HCT116 (cell line): ENCODE data around the gene SRGAP3. TPM values are rescaled to one million over a fixed set of nuclear protein-coding genes. Genes with fewer than 3 reads are reported as not detected.

Experiments used
- ATAC-seq: fragments of 200-7000 bp; cut with Tn5 transposase; 2 replicates; pipeline ENCODE4 v1.9.1; 2020; ENCODE audit warnings: mild to moderate bottlenecking, moderate library complexity
- BruUV-seq: library from RNA; stranded (reverse); fragments of 400-500 nt; replicated peaks from 2 replicates; lab custom pipeline; 2021; lab: Mats Ljungman, UMichigan
- CTCF ChIA-PET: fragments of 300-600 bp; sonication (Branson Sonifier 250); formaldehyde crosslinking; loops from one replicate; lab custom pipeline; 2021; ENCODE audit warnings: antibody characterized with exemption; lab: Charles Lee
- POLR2A ChIA-PET: fragments of 300-600, 350-600 bp; sonication (Branson Sonifier 250); formaldehyde crosslinking; loops from one replicate; lab custom pipeline; 2021; ENCODE audit warnings: antibody characterized with exemption; lab: Charles Lee
- RAD21 ChIA-PET, 2 experiments: fragments of 300-600 bp; sonication (Branson Sonifier 250); formaldehyde crosslinking; loops; one replicate each; lab custom pipeline; 2023; ENCODE audit warnings: low total read pairs in 2 of 2; ENCODE audit not compliant: uncharacterized antibody in 2 of 2, unreplicated experiment in 2 of 2, low non-redundant PET in 1 of 2; lab: Charles Lee
- DNase-seq: peaks from one replicate; pipeline ENCODE4 v3.0.0-alpha.2; 2010; ENCODE audit warnings: low read depth, low spot score
- H2AFZ ChIP-seq: fragments of 200-600 bp; shearing (Covaris generic), sonication (generic); 2 replicates; pipeline ENCODE4 v1.6.1; 2017; ENCODE audit warnings: low read depth, mixed run types, mixed read lengths, antibody characterized with exemption, low read length; ENCODE audit not compliant: poor library complexity, severe bottlenecking
- H3K27ac ChIP-seq: 2 replicates; pipeline ENCODE4 v1.5.1; 2012; ENCODE audit warnings: low read depth, low read length
- H3K27me3 ChIP-seq: fragments of 200-600 bp; sonication (generic); 2 replicates; pipeline ENCODE4 v1.6.1; 2016; ENCODE audit warnings: mixed run types, low read length, mixed read lengths; ENCODE audit not compliant: insufficient read depth
- H3K36me3 ChIP-seq, 2 experiments: fragments of 200-500 bp in 1 of 2; fragments of 200-600 bp in 1 of 2; sonication (Bioruptor generic) in 1 of 2; sonication (generic) in 1 of 2; 2 replicates each; pipeline versions ENCODE4 v1.5.1 to v1.6.1; 2014 to 2016; ENCODE audit warnings: low read length in 2 of 2, inconsistent platforms in 1 of 2, mixed read lengths in 1 of 2, mixed run types in 1 of 2; ENCODE audit not compliant: insufficient read depth in 2 of 2, control insufficient read depth in 1 of 2
- H3K4me1 ChIP-seq, 2 experiments: fragments of 200-600 bp in 1 of 2; sonication (generic) in 1 of 2; 2 replicates each; pipeline versions ENCODE4 v1.5.1 to v1.6.1; 2012 to 2017; ENCODE audit warnings: low read length in 2 of 2, inconsistent platforms in 1 of 2, mild to moderate bottlenecking in 1 of 2, mixed read lengths in 1 of 2, mixed run types in 1 of 2, moderate library complexity in 1 of 2; ENCODE audit not compliant: insufficient read depth in 2 of 2, control insufficient read depth in 1 of 2
- H3K4me2 ChIP-seq: fragments of 200-600 bp; sonication (generic); 2 replicates; pipeline ENCODE4 v1.6.1; 2017; ENCODE audit warnings: mixed run types, low read length, mixed read lengths
- H3K4me3 ChIP-seq, 2 experiments: fragments of 200-600 bp in 1 of 2; sonication (generic) in 1 of 2; replicated peaks in 1 of 2; 2 replicates each; pipeline ENCODE4 v1.5.1; 2011 to 2016; ENCODE audit warnings: low read length in 2 of 2, control low read depth in 1 of 2, low read depth in 1 of 2, mild to moderate bottlenecking in 1 of 2, mixed read lengths in 1 of 2, mixed run types in 1 of 2
- H3K79me2 ChIP-seq: fragments of 200-600 bp; sonication (generic); 2 replicates; pipeline ENCODE4 v1.6.1; 2017; ENCODE audit warnings: mild to moderate bottlenecking, mixed run types, low read length, moderate library complexity, mixed read lengths; ENCODE audit not compliant: insufficient read depth
- H3K9ac ChIP-seq: fragments of 200-600 bp; sonication (generic); 2 replicates; pipeline ENCODE4 v1.6.1; 2016; ENCODE audit warnings: low read length, mixed read lengths
- H3K9me2 ChIP-seq: fragments of 200-600 bp; sonication (generic), shearing (Covaris generic); 2 replicates; pipeline ENCODE4 v1.6.1; 2017; ENCODE audit warnings: mixed run types, mild to moderate bottlenecking, moderate library complexity; ENCODE audit not compliant: insufficient read depth
- H3K9me3 ChIP-seq, 2 experiments: fragments of 200-500 bp in 1 of 2; fragments of 200-600 bp in 1 of 2; sonication (Bioruptor generic) in 1 of 2; sonication (generic) in 1 of 2; 2 replicates each; pipeline ENCODE4 v1.6.1; 2014 to 2017; ENCODE audit warnings: low read length in 2 of 2, mixed read lengths in 2 of 2, inconsistent platforms in 1 of 2, low read depth in 1 of 2, mild to moderate bottlenecking in 1 of 2, mixed run types in 1 of 2, moderate library complexity in 1 of 2; ENCODE audit not compliant: control insufficient read depth in 1 of 2, insufficient read depth in 1 of 2
- H4K20me1 ChIP-seq: fragments of 200-600 bp; sonication (generic), shearing (Covaris generic); 2 replicates; pipeline ENCODE4 v1.6.1; 2017; ENCODE audit warnings: mixed run types, mild to moderate bottlenecking, moderate library complexity; ENCODE audit not compliant: insufficient read depth
- ATF3 ChIP-seq: IDR thresholded peaks from 2 replicates; pipeline ENCODE4 v1.6.1; 2012
- CBX3 ChIP-seq: IDR thresholded peaks from 2 replicates; pipeline ENCODE4 v1.6.1; 2012; ENCODE audit warnings: low read depth
- CEBPB ChIP-seq: IDR thresholded peaks from 2 replicates; pipeline ENCODE4 v1.6.1; 2012; ENCODE audit warnings: low read depth
- CTCF ChIP-seq, 3 experiments: fragments of 200-600 bp in 1 of 3; sonication (generic) in 1 of 3; IDR thresholded peaks in 2 of 3; conservative IDR thresholded peaks in 1 of 3; 2 replicates each; pipeline ENCODE4 v1.5.1; 2012 to 2017; ENCODE audit warnings: low read depth in 2 of 3, low read length in 2 of 3, antibody characterized with exemption in 1 of 3, borderline replicate concordance in 1 of 3, control low read depth in 1 of 3, mild to moderate bottlenecking in 1 of 3, mixed read lengths in 1 of 3, mixed run types in 1 of 3, moderate library complexity in 1 of 3; ENCODE audit not compliant: insufficient read depth in 1 of 3
- EGR1 ChIP-seq: IDR thresholded peaks from 2 replicates; pipeline ENCODE4 v1.6.1; 2012; ENCODE audit warnings: low read depth
- ELF1 ChIP-seq: IDR thresholded peaks from 2 replicates; pipeline ENCODE4 v1.6.1; 2012; ENCODE audit warnings: low read depth, borderline replicate concordance
- EZH2 ChIP-seq: fragments of 200-600 bp; sonication (generic); IDR thresholded peaks from 2 replicates; pipeline ENCODE4 v1.6.1; 2017; ENCODE audit warnings: antibody characterized with exemption, mixed run types
- EZH2phosphoT487 ChIP-seq: fragments of 200-600 bp; IDR thresholded peaks from 2 replicates; pipeline ENCODE4 v1.6.1; 2018; ENCODE audit warnings: antibody characterized with exemption, borderline replicate concordance
- FOSL1 ChIP-seq: IDR thresholded peaks from 2 replicates; pipeline ENCODE4 v1.6.1; 2012; ENCODE audit warnings: low read depth
- JUND ChIP-seq: IDR thresholded peaks from 2 replicates; pipeline ENCODE4 v1.6.1; 2012
- POLR2AphosphoS5 ChIP-seq: IDR thresholded peaks from 2 replicates; pipeline ENCODE4 v1.6.1; 2011; ENCODE audit warnings: mild to moderate bottlenecking, low read depth, low read length, moderate library complexity
- RAD21 ChIP-seq: IDR thresholded peaks from 2 replicates; pipeline ENCODE4 v1.6.1; 2012; ENCODE audit warnings: low read depth, mild to moderate bottlenecking
- SIN3A ChIP-seq: IDR thresholded peaks from 2 replicates; pipeline ENCODE4 v1.6.1; 2012; ENCODE audit warnings: low read depth
- SP1 ChIP-seq: IDR thresholded peaks from 2 replicates; pipeline ENCODE4 v1.6.1; 2012; ENCODE audit warnings: low read depth
- SRF ChIP-seq: IDR thresholded peaks from 2 replicates; pipeline ENCODE4 v1.6.1; 2012; ENCODE audit warnings: low read depth
- TCF7L2 ChIP-seq: IDR thresholded peaks from 2 replicates; pipeline ENCODE4 v1.7.0; 2011; ENCODE audit warnings: borderline replicate concordance, inconsistent platforms; ENCODE audit not compliant: insufficient read depth, insufficient read length; ENCODE audit errors: extremely low read depth
- ZFX ChIP-seq: fragments of 450-650 bp; IDR thresholded peaks from 2 replicates; pipeline ENCODE4 v1.6.1; 2017
- ZNF274 ChIP-seq: fragments of 200-500 bp; sonication (Bioruptor generic); IDR thresholded peaks from 2 replicates; pipeline ENCODE4 v1.6.1; 2014; ENCODE audit warnings: mild to moderate bottlenecking, low read depth, low read length, inconsistent platforms
- intact Hi-C: fragments of 100-400 bp; cut with micrococcal nuclease; formaldehyde crosslinking; loops from 2 replicates; pipeline ENCODE4 v1.10.0; 2022
- total RNA-seq: library from RNA; stranded (reverse); gene quantifications from one replicate; pipeline ENCODE4 v1.2.1, GENCODE V29; 2021; ENCODE audit not compliant: unreplicated experiment
- TF ChIP-seq, protein P1 (sequence below): IDR thresholded peaks from 2 replicates; pipeline ENCODE4 v1.6.1; 2012
- TF ChIP-seq, protein P2 (sequence below): IDR thresholded peaks from 2 replicates; pipeline ENCODE4 v1.6.1; 2012; ENCODE audit warnings: low read depth

SRGAP3 gene
- total RNA-seq, 1 experiment from 2014 or later: 8.3 TPM

- H2AFZ ChIP-seq: no peak overlapping the region
- no peaks in the 10 kb centered on the region for H3K79me2 ChIP-seq
- no peak for TF ChIP-seq RAD21
- no peak for TF ChIP-seq EZH2
- TF ChIP-seq TCF7L2: no peak
- TF ChIP-seq, protein P1, sequence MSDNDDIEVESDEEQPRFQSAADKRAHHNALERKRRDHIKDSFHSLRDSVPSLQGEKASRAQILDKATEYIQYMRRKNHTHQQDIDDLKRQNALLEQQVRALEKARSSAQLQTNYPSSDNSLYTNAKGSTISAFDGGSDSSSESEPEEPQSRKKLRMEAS: no peak
- TF ChIP-seq CBX3: no peak
- no peak for TF ChIP-seq ZFX
- TF ChIP-seq SP1: no peak
- no peak for TF ChIP-seq EGR1
- no peak for TF ChIP-seq POLR2AphosphoS5
- no peak for TF ChIP-seq SIN3A
- no peak for TF ChIP-seq ZNF274
- TF ChIP-seq SRF: no peak
- TF ChIP-seq ELF1: no peak
- no peak for TF ChIP-seq CEBPB
- TF ChIP-seq CTCF (IDR thresholded peaks at IDR 0.05 in 2 of 3, conservative IDR thresholded peaks at IDR 0.05 in 1 of 3; ENCODE audit: borderline replicate concordance in 1 of 3, insufficient read depth in 1 of 3, low read depth in 2 of 3, low read length in 2 of 3): no peak
- TF ChIP-seq JUND: no peak
- TF ChIP-seq ATF3: no peak
- no peak for TF ChIP-seq EZH2phosphoT487
- TF ChIP-seq, protein P2, sequence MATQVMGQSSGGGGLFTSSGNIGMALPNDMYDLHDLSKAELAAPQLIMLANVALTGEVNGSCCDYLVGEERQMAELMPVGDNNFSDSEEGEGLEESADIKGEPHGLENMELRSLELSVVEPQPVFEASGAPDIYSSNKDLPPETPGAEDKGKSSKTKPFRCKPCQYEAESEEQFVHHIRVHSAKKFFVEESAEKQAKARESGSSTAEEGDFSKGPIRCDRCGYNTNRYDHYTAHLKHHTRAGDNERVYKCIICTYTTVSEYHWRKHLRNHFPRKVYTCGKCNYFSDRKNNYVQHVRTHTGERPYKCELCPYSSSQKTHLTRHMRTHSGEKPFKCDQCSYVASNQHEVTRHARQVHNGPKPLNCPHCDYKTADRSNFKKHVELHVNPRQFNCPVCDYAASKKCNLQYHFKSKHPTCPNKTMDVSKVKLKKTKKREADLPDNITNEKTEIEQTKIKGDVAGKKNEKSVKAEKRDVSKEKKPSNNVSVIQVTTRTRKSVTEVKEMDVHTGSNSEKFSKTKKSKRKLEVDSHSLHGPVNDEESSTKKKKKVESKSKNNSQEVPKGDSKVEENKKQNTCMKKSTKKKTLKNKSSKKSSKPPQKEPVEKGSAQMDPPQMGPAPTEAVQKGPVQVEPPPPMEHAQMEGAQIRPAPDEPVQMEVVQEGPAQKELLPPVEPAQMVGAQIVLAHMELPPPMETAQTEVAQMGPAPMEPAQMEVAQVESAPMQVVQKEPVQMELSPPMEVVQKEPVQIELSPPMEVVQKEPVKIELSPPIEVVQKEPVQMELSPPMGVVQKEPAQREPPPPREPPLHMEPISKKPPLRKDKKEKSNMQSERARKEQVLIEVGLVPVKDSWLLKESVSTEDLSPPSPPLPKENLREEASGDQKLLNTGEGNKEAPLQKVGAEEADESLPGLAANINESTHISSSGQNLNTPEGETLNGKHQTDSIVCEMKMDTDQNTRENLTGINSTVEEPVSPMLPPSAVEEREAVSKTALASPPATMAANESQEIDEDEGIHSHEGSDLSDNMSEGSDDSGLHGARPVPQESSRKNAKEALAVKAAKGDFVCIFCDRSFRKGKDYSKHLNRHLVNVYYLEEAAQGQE: no peak
- no peak for TF ChIP-seq FOSL1
- ChIA-PET CTCF (no interaction called here), POLR2A (no interaction called here), RAD21 (no interaction called here)
- no peaks in the 10 kb centered on the region for H3K27me3 ChIP-seq
- no peaks in the 10 kb centered on the region for H3K4me1 ChIP-seq
- BruUV-seq: no TSS peak
- intact Hi-C loops: no loop called here
- no peaks in the 10 kb centered on the region for H3K9me3 ChIP-seq
- no peak overlapping the region for H3K9ac ChIP-seq
- no peaks in the 10 kb centered on the region for H3K36me3 ChIP-seq
- no peak overlapping the region for H3K27ac ChIP-seq
- ATAC-seq (no peak), DNase-seq (no peak)
- H3K4me3 ChIP-seq: no peak overlapping the region
- no peaks in the 10 kb centered on the region for H4K20me1 ChIP-seq
- no peak overlapping the region for H3K4me2 ChIP-seq
- no peaks in the 10 kb centered on the region for H3K9me2 ChIP-seq
Observed at GRCh38 chr3:9130345-9131305, 118.8 kb downstream of the SRGAP3 start.
